ENCODE data around the gene TRIM15. TPM values are rescaled to one million over a fixed set of nuclear protein-coding genes. Genes with fewer than 3 reads are reported as not detected.

The TRIM15 gene
- total RNA-seq, 1 experiment from 2014 or later, result 0.35 TPM

- ATAC-seq, result no peak
- H3K27me3 Mint-ChIP-seq (ENCODE audit: low read depth), result peaks cover 79% of the 10 kb centered on the region
- H3K36me3 Mint-ChIP-seq, result no peaks in the 10 kb centered on the region
Observed at GRCh38 chr6:30129265-30130178, 33.8 kb upstream of the TRIM15 start.

More at GRCh38 chr6:30129265-30130178, 33.8 kb upstream of the TRIM15 start:
- CTCF ChIA-PET, result interaction anchor here (1.2 to 13.4 kb wide), 4 partner anchors 8 to 25 kb away, joined by 4 to 389 read pairs (median 16); no protein-coding TSS in a partner anchor
- H3K9me3 Mint-ChIP-seq, result no peaks in the 10 kb centered on the region
- no peak for DNase-seq (ENCODE audit: low spot score)
- H3K4me1 Mint-ChIP-seq, result peaks cover 17% of the 10 kb centered on the region
- H3K4me3 Mint-ChIP-seq, result no peak overlapping the region
- TF ChIP-seq TP53 (CRISPR knock-in tag; IDR thresholded peaks at IDR 0.05) (no peak), OVOL2 (CRISPR knock-in tag; IDR thresholded peaks at IDR 0.05; ENCODE audit: borderline replicate concordance) (no peak), ZNF317 (CRISPR knock-in tag; IDR thresholded peaks at IDR 0.05; ENCODE audit: borderline replicate concordance, low read depth) (no peak), CREB1 (CRISPR knock-in tag; IDR thresholded peaks at IDR 0.05) (no peak), PRRX2 (CRISPR knock-in tag; IDR thresholded peaks at IDR 0.05) (no peak), ZNF232 (CRISPR knock-in tag; IDR thresholded peaks at IDR 0.05) (no peak), SMAD4 (CRISPR knock-in tag; IDR thresholded peaks at IDR 0.05) (no peak), ELF4 (CRISPR knock-in tag; IDR thresholded peaks at IDR 0.05; ENCODE audit: low read depth) (no peak), FOXK1 (CRISPR knock-in tag; IDR thresholded peaks at IDR 0.05) (no peak), KAT7 (CRISPR knock-in tag; IDR thresholded peaks at IDR 0.05; ENCODE audit: borderline replicate concordance) (no peak), AR (CRISPR knock-in tag; IDR thresholded peaks at IDR 0.05) (no peak), SP1 (CRISPR knock-in tag; conservative IDR thresholded peaks at IDR 0.05) (no peak), TEAD4 (CRISPR knock-in tag; IDR thresholded peaks at IDR 0.05) (no peak), IRF2 (CRISPR knock-in tag; IDR thresholded peaks at IDR 0.05; ENCODE audit: borderline replicate concordance, low read depth) (no peak), E2F1 (CRISPR knock-in tag; IDR thresholded peaks at IDR 0.05) (no peak), ETV6 (CRISPR knock-in tag; IDR thresholded peaks at IDR 0.05) (no peak), ZNF121 (CRISPR knock-in tag; IDR thresholded peaks at IDR 0.05) (no peak)
- TF ChIP-seq, protein P1, sequence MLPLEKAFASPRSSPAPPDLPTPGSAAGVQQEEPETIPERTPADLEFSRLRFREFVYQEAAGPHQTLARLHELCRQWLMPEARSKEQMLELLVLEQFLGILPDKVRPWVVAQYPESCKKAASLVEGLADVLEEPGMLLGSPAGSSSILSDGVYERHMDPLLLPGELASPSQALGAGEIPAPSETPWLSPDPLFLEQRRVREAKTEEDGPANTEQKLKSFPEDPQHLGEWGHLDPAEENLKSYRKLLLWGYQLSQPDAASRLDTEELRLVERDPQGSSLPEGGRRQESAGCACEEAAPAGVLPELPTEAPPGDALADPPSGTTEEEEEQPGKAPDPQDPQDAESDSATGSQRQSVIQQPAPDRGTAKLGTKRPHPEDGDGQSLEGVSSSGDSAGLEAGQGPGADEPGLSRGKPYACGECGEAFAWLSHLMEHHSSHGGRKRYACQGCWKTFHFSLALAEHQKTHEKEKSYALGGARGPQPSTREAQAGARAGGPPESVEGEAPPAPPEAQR (CRISPR knock-in tag; IDR thresholded peaks at IDR 0.05), result no peak
- TF ChIP-seq, protein P2, sequence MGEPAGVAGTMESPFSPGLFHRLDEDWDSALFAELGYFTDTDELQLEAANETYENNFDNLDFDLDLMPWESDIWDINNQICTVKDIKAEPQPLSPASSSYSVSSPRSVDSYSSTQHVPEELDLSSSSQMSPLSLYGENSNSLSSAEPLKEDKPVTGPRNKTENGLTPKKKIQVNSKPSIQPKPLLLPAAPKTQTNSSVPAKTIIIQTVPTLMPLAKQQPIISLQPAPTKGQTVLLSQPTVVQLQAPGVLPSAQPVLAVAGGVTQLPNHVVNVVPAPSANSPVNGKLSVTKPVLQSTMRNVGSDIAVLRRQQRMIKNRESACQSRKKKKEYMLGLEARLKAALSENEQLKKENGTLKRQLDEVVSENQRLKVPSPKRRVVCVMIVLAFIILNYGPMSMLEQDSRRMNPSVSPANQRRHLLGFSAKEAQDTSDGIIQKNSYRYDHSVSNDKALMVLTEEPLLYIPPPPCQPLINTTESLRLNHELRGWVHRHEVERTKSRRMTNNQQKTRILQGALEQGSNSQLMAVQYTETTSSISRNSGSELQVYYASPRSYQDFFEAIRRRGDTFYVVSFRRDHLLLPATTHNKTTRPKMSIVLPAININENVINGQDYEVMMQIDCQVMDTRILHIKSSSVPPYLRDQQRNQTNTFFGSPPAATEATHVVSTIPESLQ (CRISPR knock-in tag; IDR thresholded peaks at IDR 0.05), result no peak
- TF ChIP-seq, protein P3, sequence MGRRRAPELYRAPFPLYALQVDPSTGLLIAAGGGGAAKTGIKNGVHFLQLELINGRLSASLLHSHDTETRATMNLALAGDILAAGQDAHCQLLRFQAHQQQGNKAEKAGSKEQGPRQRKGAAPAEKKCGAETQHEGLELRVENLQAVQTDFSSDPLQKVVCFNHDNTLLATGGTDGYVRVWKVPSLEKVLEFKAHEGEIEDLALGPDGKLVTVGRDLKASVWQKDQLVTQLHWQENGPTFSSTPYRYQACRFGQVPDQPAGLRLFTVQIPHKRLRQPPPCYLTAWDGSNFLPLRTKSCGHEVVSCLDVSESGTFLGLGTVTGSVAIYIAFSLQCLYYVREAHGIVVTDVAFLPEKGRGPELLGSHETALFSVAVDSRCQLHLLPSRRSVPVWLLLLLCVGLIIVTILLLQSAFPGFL (CRISPR knock-in tag; IDR thresholded peaks at IDR 0.05; ENCODE audit: borderline replicate concordance), result no peak
- H3K27ac Mint-ChIP-seq, result no peak overlapping the region
- POLR2A ChIA-PET, result no interaction called here
